Liver (tissue), 9 donors: ENCODE data around the gene PPHLN1. TPM values are rescaled to one million over a fixed set of nuclear protein-coding genes. Genes with fewer than 3 reads are reported as not detected.
A peak's percentile ranks its signal among the peaks of the same experiment; 100 is the strongest.

ENCODE experiments used
- DNase-seq: peaks from one replicate; pipeline ENCODE4 v3.0.0-alpha.2; 2017; ENCODE audit warnings: low spot score
- H3K27ac ChIP-seq, 2 donors: one replicate each; pipeline ENCODE4 v1.7.0; 2013; ENCODE audit warnings: inconsistent platforms in 2 of 2, low read length in 2 of 2, control low read depth in 1 of 2, low read depth in 1 of 2, mild to moderate bottlenecking in 1 of 2
- H3K27me3 ChIP-seq, 4 donors: one replicate each; pipeline versions ENCODE4 v1.6.1 to v1.7.0; 2013; ENCODE audit warnings: low read length in 3 of 4, inconsistent platforms in 1 of 4, mild to moderate bottlenecking in 1 of 4, moderate library complexity in 1 of 4; ENCODE audit not compliant: control insufficient read depth in 4 of 4, insufficient read depth in 4 of 4
- H3K36me3 ChIP-seq, 4 donors: one replicate each; pipeline versions ENCODE4 v1.6.1 to v1.7.0; 2013; ENCODE audit warnings: low read length in 3 of 4, mild to moderate bottlenecking in 3 of 4, low read depth in 1 of 4, moderate library complexity in 1 of 4; ENCODE audit not compliant: control insufficient read depth in 4 of 4, insufficient read depth in 3 of 4
- H3K4me1 ChIP-seq, 4 donors: one replicate each; pipeline versions ENCODE4 v1.6.1 to v1.7.0; 2013; ENCODE audit warnings: low read length in 3 of 4, mild to moderate bottlenecking in 3 of 4, moderate library complexity in 1 of 4; ENCODE audit not compliant: control insufficient read depth in 4 of 4, insufficient read depth in 4 of 4
- H3K4me3 ChIP-seq, 3 donors: one replicate each; pipeline versions ENCODE4 v1.6.1 to v1.7.0; 2013; ENCODE audit warnings: low read length in 3 of 3, control low read depth in 1 of 3, low read depth in 1 of 3, mild to moderate bottlenecking in 1 of 3
- H3K9ac ChIP-seq, 2 donors: one replicate each; pipeline ENCODE4 v1.7.0; 2013; ENCODE audit warnings: low read length in 2 of 2, mild to moderate bottlenecking in 2 of 2, moderate library complexity in 2 of 2, control low read depth in 1 of 2, low read depth in 1 of 2
- H3K9me3 ChIP-seq, 4 donors: one replicate each; pipeline versions ENCODE4 v1.6.1 to v1.7.0; 2013; ENCODE audit warnings: low read length in 3 of 4; ENCODE audit not compliant: control insufficient read depth in 4 of 4
- EGR1 ChIP-seq, 2 donors: IDR thresholded peaks; 2 replicates each; pipeline ENCODE4 v1.6.1; 2016 to 2018; ENCODE audit warnings: antibody characterized with exemption in 2 of 2, low read depth in 2 of 2
- FOXA2 ChIP-seq: IDR thresholded peaks from 2 replicates; pipeline ENCODE4 v1.6.1; 2016; ENCODE audit warnings: antibody characterized with exemption
- GABPA ChIP-seq, 2 donors: IDR thresholded peaks in 1 of 2; conservative IDR thresholded peaks in 1 of 2; 2 replicates each; pipeline ENCODE4 v1.6.1; 2016; ENCODE audit warnings: antibody characterized with exemption in 2 of 2, mild to moderate bottlenecking in 1 of 2, moderate library complexity in 1 of 2
- HNF4G ChIP-seq: IDR thresholded peaks from 2 replicates; pipeline ENCODE4 v1.6.1; 2016; ENCODE audit warnings: antibody characterized with exemption
- JUND ChIP-seq, 2 donors: IDR thresholded peaks; 2 replicates each; pipeline ENCODE4 v1.6.1; 2016; ENCODE audit warnings: antibody characterized with exemption in 2 of 2
- NR2F2 ChIP-seq: IDR thresholded peaks from 2 replicates; pipeline ENCODE4 v1.6.1; 2016; ENCODE audit warnings: antibody characterized with exemption
- RAD21 ChIP-seq, 2 donors: IDR thresholded peaks; 2 replicates each; pipeline ENCODE4 v1.6.1; 2016; ENCODE audit warnings: antibody characterized with exemption in 2 of 2, mild to moderate bottlenecking in 2 of 2
- RXRA ChIP-seq, 2 donors: IDR thresholded peaks; 2 replicates each; pipeline ENCODE4 v1.6.1; 2017 to 2018; ENCODE audit warnings: antibody characterized with exemption in 2 of 2, mild to moderate bottlenecking in 1 of 2
- SP1 ChIP-seq: IDR thresholded peaks from 2 replicates; pipeline ENCODE4 v1.6.1; 2018; ENCODE audit warnings: antibody characterized with exemption, mild to moderate bottlenecking
- TAF1 ChIP-seq: conservative IDR thresholded peaks from 2 replicates; pipeline ENCODE4 v1.6.1; 2016; ENCODE audit warnings: antibody characterized with exemption, mild to moderate bottlenecking
- WGBS: extraction: QIAGEN DNeasy Blood & Tissue Kit; methylation state at CpG from one replicate; pipeline ENCODE4 v1.1.7; 2013; 5-methylcytosine and 5-hydroxymethylcytosine counted together
- polyA plus RNA-seq, 2 donors: library from polyadenylated mRNA; stranded (reverse) in 1 of 2; unstranded in 1 of 2; fragments of 200-250 nt in 1 of 2; fragments of >200 nt in 1 of 2; fragmentation: Nextera tagmentation in 1 of 2; extraction: Ambion mirVana in 1 of 2; gene quantifications; one replicate each; pipeline versions ENCODE4 v1.2.1 to v1.2.3, GENCODE V29; 2013 to 2015
- total RNA-seq, 2 donors: library from RNA; depleted of rRNA; stranded (reverse); fragments of >200 nt; gene quantifications; one replicate each; pipeline ENCODE4 v1.2.3, GENCODE V29; 2014
- TF ChIP-seq, protein P1 (sequence below): fragments of 150-350 bp; IDR thresholded peaks from 2 replicates; pipeline ENCODE4 v1.5.1; 2017; ENCODE audit warnings: improper control_type of control experiment, low read depth, low read length; ENCODE audit not compliant: missing input control
- TF ChIP-seq, protein P2 (sequence below): IDR thresholded peaks from 2 replicates; pipeline ENCODE4 v1.6.1; 2016; ENCODE audit warnings: antibody characterized with exemption
- TF ChIP-seq, protein P3 (sequence below): IDR thresholded peaks from 2 replicates; pipeline ENCODE4 v1.6.1; 2016; ENCODE audit warnings: antibody characterized with exemption
- TF ChIP-seq, protein P4 (sequence below): IDR thresholded peaks from 2 replicates; pipeline ENCODE4 v1.6.1; 2016; ENCODE audit warnings: antibody characterized with exemption
- donor health status: healthy.
- donor health status: healthy.
- donor health status: healthy.
- donor health status: healthy.
- donor health status: healthy.

Gene PPHLN1
- total and polyA plus RNA-seq, 4 donors: 11.6 to 40.3 (median 27.7) TPM

DNA sequence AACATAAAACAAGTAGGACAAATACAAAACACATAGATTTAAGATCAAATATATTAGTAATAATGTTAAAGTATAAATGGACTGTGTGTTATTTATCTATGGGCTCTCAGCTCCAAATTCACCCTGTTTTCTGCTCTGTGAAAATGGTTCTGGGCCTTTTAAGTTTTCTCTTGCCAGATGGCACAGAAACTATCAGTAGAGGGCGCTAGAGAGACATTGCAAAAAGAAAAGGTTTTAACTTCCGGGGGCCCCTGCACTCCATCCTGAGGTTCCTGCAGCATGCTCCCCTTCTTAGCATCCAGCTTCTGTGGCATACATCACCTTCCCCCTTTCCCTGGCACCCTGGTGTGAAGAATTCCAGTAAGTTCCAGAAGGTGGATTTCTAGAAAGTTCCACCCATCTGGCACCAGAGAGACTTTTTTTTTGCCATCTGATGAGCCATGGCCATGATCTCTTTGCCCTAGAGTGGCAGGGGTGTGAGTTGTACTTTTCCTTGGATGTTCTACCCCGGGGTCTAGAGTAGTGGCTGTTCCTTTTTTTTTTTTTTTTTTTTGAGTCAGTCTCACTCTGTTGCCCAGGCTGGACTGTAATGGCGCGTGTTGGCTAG, 29.4 kb upstream of the PPHLN1 start:
- no peak overlapping the region for H3K9ac ChIP-seq
- no peaks in the 10 kb centered on the region for H3K4me1 ChIP-seq
- H3K4me3 ChIP-seq: no peak overlapping the region
- no peaks in the 10 kb centered on the region for H3K9me3 ChIP-seq
- no peak overlapping the region for H3K27ac ChIP-seq
- 82% methylated on average over 5 of the region's 5 CpGs for WGBS
- no peaks in the 10 kb centered on the region for H3K36me3 ChIP-seq
- H3K27me3 ChIP-seq: no peaks in the 10 kb centered on the region
- no peak for DNase-seq
- no peak for TF ChIP-seq TAF1
- TF ChIP-seq, protein P1, sequence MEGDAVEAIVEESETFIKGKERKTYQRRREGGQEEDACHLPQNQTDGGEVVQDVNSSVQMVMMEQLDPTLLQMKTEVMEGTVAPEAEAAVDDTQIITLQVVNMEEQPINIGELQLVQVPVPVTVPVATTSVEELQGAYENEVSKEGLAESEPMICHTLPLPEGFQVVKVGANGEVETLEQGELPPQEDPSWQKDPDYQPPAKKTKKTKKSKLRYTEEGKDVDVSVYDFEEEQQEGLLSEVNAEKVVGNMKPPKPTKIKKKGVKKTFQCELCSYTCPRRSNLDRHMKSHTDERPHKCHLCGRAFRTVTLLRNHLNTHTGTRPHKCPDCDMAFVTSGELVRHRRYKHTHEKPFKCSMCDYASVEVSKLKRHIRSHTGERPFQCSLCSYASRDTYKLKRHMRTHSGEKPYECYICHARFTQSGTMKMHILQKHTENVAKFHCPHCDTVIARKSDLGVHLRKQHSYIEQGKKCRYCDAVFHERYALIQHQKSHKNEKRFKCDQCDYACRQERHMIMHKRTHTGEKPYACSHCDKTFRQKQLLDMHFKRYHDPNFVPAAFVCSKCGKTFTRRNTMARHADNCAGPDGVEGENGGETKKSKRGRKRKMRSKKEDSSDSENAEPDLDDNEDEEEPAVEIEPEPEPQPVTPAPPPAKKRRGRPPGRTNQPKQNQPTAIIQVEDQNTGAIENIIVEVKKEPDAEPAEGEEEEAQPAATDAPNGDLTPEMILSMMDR: peak; percentile 14

DNA sequence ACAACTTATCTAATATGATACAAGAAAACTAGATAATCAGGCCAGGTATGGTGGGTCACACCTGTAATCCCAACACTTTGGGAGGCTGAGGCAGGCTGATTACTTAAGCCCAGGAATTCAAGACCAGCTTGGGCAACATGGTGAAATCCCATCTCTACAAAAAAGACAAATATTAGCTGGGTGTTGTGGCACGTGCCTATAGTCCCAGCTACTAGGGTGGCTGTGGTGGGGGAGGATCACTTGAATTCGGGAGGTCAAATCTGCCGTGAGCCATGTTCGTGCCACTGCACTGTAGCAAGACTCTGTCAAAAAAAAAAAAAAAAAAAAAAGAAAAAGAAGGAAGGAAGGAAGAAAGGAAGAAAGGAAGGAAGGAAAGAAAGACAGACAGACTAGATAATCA, 27.1 kb upstream of the PPHLN1 start:
- H3K9ac ChIP-seq: no peak overlapping the region
- H3K4me1 ChIP-seq: no peaks in the 10 kb centered on the region
- no peaks in the 10 kb centered on the region for H3K9me3 ChIP-seq
- TF ChIP-seq, protein P1: no peak
- TF ChIP-seq TAF1 (no peak), FOXA2 (no peak), HNF4G (no peak), EGR1 (IDR thresholded peaks at IDR 0.05; ENCODE audit: low read depth in 2 of 2) (no peak), JUND (IDR thresholded peaks at IDR 0.05) (no peak)
- TF ChIP-seq, protein P2, sequence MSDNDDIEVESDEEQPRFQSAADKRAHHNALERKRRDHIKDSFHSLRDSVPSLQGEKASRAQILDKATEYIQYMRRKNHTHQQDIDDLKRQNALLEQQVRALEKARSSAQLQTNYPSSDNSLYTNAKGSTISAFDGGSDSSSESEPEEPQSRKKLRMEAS: no peak
- H3K4me3 ChIP-seq: no peak overlapping the region
- H3K27me3 ChIP-seq: no peaks in the 10 kb centered on the region
- no peak for DNase-seq
- WGBS: 76% methylated on average over 4 of the region's 4 CpGs
- no peaks in the 10 kb centered on the region for H3K36me3 ChIP-seq
- no peak overlapping the region for H3K27ac ChIP-seq

DNA sequence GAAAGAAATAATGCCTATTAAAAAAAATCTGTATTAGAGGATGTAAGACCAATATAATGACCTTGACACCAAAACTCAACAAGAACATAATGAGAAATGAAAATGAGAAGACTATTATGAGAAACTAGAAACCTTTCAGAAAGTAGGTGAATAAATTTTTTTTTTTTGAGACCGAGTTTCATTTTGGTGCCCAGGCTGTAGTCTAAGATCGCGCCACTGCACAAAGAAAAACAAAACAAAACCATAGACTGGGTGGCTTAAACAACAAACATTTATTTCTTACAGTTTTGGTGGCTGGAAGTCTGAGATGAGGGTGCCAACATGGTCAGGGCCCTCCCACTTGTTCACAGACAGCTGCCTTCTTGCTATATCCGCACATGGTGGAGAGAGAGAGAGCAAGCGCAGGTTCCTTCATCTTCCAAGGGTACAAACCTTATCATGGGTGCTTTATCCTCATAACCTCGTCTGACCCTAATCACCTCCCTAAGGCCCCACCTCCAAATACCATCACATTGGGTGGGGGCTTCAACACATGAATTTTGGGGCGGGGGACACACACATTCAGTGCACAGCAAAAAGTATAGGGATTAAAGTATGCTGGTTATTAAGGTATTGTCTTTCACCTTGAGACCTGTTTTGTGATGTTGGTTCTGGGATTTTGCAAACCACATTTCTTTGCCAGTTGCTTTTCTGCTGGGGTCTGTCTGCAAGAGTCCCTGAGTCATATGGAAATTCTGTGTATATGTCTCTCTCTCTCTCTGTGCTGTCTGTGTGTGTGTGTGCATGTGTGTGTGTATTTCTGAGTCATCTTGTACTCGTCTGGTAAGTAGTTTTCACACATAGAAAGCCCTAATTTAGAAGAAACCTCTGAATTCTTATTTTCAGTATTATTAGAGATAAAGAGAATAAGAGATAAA, 26.3 kb upstream of the PPHLN1 start:
- no peaks in the 10 kb centered on the region for H3K27me3 ChIP-seq
- 84% methylated on average over 8 of the region's 8 CpGs for WGBS
- H3K36me3 ChIP-seq: no peaks in the 10 kb centered on the region
- TF ChIP-seq RAD21 (IDR thresholded peaks at IDR 0.05): no peak
- TF ChIP-seq GABPA (IDR thresholded peaks at IDR 0.05 in 1 of 2, conservative IDR thresholded peaks at IDR 0.05 in 1 of 2): no peak
- no peak for TF ChIP-seq HNF4G
- TF ChIP-seq, protein P1: no peak
- no peak for TF ChIP-seq JUND (IDR thresholded peaks at IDR 0.05)
- TF ChIP-seq TAF1: no peak
- TF ChIP-seq, protein P3, sequence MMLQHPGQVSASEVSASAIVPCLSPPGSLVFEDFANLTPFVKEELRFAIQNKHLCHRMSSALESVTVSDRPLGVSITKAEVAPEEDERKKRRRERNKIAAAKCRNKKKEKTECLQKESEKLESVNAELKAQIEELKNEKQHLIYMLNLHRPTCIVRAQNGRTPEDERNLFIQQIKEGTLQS: no peak
- TF ChIP-seq, protein P4, sequence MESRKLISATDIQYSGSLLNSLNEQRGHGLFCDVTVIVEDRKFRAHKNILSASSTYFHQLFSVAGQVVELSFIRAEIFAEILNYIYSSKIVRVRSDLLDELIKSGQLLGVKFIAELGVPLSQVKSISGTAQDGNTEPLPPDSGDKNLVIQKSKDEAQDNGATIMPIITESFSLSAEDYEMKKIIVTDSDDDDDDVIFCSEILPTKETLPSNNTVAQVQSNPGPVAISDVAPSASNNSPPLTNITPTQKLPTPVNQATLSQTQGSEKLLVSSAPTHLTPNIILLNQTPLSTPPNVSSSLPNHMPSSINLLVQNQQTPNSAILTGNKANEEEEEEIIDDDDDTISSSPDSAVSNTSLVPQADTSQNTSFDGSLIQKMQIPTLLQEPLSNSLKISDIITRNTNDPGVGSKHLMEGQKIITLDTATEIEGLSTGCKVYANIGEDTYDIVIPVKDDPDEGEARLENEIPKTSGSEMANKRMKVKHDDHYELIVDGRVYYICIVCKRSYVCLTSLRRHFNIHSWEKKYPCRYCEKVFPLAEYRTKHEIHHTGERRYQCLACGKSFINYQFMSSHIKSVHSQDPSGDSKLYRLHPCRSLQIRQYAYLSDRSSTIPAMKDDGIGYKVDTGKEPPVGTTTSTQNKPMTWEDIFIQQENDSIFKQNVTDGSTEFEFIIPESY: no peak
- TF ChIP-seq RXRA (IDR thresholded peaks at IDR 0.05): no peak
- TF ChIP-seq SP1: no peak
- TF ChIP-seq NR2F2: no peak
- H3K4me1 ChIP-seq: no peaks in the 10 kb centered on the region
- DNase-seq: no peak
- no peak overlapping the region for H3K4me3 ChIP-seq
- H3K27ac ChIP-seq: no peak overlapping the region
- H3K9ac ChIP-seq: no peak overlapping the region
- H3K9me3 ChIP-seq: no peaks in the 10 kb centered on the region
